ENCODE results near the gene NEK10. TPM values are rescaled to one million over a fixed set of nuclear protein-coding genes. Genes with fewer than 3 reads are reported as not detected.

The NEK10 gene
- total and polyA plus RNA-seq, 2 of the 13 experiments (the other 11 are each of a cell fraction or from before 2014, with no cell fraction given), result 2.8 to 14.2 TPM

- peak; percentile 92 for TF ChIP-seq CTCF (CRISPR knock-in tag; IDR thresholded peaks at IDR 0.05)
- TF ChIP-seq HMG20A (CRISPR knock-in tag; IDR thresholded peaks at IDR 0.05; ENCODE audit: borderline replicate concordance), result 0 out of 2 replicates have a peak, but pooled peaks have one; percentile 20
- 0 out of 2 replicates have a peak, but pooled peaks have one; percentile 23 for TF ChIP-seq FOSL2 (CRISPR knock-in tag; IDR thresholded peaks at IDR 0.05)
- TF ChIP-seq HDAC2 (CRISPR knock-in tag; IDR thresholded peaks at IDR 0.05), result 0 out of 2 replicates have a peak, but pooled peaks have one; percentile 12
- TF ChIP-seq MIER3 (CRISPR knock-in tag; IDR thresholded peaks at IDR 0.05; ENCODE audit: borderline replicate concordance), result no peak
- peak; percentile 50 for TF ChIP-seq GATAD2A (CRISPR knock-in tag; IDR thresholded peaks at IDR 0.05)
- TF ChIP-seq HMGXB4 (CRISPR knock-in tag; IDR thresholded peaks at IDR 0.05; ENCODE audit: borderline replicate concordance in 1 of 2, low read depth in 1 of 2), result peak in 1 of 2 experiments; percentile 59; a peak in 1 of 4 replicates
- TF ChIP-seq ZBTB25 (CRISPR knock-in tag; IDR thresholded peaks at IDR 0.05), result 0 out of 2 replicates have a peak, but pooled peaks have one; percentile 32
- TF ChIP-seq ZNF142 (CRISPR knock-in tag; IDR thresholded peaks at IDR 0.05), result no peak
- TF ChIP-seq KDM2A (CRISPR knock-in tag; IDR thresholded peaks at IDR 0.05; ENCODE audit: borderline replicate concordance, low read depth), result peak; percentile 33; the same call in 1 of the 2 replicates
- TF ChIP-seq SAP130 (CRISPR knock-in tag; IDR thresholded peaks at IDR 0.05; ENCODE audit: low read depth), result peak; percentile 47
- TF ChIP-seq SOX6 (IDR thresholded peaks at IDR 0.05), result no peak
- 0 out of 2 replicates have a peak, but pooled peaks have one; percentile 13 for TF ChIP-seq SOX6 (CRISPR knock-in tag; IDR thresholded peaks at IDR 0.05)
- TF ChIP-seq ZNF614 (CRISPR knock-in tag; IDR thresholded peaks at IDR 0.05; ENCODE audit: borderline replicate concordance), result 0 out of 2 replicates have a peak, but pooled peaks have one; percentile 30
- peak; percentile 97 for TF ChIP-seq TFAP4 (IDR thresholded peaks at IDR 0.05; ENCODE audit: borderline replicate concordance, low read depth)
Observed at GRCh38 chr3:27134171-27134796, 234.9 kb downstream of the NEK10 start (continued).

Data from HepG2 (cell line).